C4-2B (cell line): Measurements from ENCODE around the gene MYO7B.

Source experiments
- ZFX ChIP-seq: fragments of 450-650 bp; IDR thresholded peaks from 2 replicates; pipeline ENCODE4 v1.6.1; 2017
- TF ChIP-seq, protein P1 (sequence below): fragments of 450-650 bp; conservative IDR thresholded peaks from 2 replicates; pipeline ENCODE4 v1.5.1; 2017; ENCODE audit warnings: mild to moderate bottlenecking

DNA sequence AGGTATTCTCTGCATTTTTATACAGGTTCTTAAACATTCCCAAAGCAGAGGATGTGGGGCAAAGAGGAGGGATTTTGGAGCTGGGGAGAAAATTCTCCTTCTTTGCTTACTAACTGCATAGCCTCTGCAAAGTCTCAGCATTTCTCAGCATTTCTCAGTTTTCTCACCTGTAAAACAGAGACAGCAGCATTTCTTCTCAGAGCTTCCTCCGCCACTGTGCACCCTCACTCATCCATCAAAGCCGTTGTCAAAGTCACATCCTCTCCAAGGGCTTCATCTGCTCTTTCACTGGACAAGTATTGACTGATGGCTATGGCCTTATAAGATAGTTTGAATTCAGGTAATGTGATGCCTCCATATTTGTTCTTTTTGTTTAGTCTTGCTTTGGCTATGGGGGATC is 17.4 kb downstream of the MYO7B start:
- TF ChIP-seq, protein P1, sequence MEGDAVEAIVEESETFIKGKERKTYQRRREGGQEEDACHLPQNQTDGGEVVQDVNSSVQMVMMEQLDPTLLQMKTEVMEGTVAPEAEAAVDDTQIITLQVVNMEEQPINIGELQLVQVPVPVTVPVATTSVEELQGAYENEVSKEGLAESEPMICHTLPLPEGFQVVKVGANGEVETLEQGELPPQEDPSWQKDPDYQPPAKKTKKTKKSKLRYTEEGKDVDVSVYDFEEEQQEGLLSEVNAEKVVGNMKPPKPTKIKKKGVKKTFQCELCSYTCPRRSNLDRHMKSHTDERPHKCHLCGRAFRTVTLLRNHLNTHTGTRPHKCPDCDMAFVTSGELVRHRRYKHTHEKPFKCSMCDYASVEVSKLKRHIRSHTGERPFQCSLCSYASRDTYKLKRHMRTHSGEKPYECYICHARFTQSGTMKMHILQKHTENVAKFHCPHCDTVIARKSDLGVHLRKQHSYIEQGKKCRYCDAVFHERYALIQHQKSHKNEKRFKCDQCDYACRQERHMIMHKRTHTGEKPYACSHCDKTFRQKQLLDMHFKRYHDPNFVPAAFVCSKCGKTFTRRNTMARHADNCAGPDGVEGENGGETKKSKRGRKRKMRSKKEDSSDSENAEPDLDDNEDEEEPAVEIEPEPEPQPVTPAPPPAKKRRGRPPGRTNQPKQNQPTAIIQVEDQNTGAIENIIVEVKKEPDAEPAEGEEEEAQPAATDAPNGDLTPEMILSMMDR: no peak
- TF ChIP-seq ZFX: no peak
